ENCODE data around the gene SSBP3.

SSBP3 gene

DNA sequence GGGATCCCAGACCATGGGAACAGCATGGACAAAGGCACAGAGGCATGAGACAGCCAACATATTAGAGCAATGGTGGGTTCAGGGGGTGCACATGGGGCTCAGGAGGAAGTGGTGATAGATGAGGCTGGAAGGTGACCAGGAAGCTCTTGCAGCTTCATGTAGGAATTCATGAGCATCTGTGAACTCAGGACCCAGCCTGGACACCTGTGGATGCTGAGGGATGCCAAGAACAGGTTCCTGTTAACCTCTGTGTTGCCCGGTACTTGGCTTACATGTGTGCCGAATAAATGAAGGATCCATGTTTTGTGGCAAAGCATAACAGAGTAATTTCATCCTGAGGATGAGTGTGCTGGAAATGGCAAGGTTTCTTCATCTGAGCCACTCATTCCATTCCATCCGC lies 9.3 kb upstream of the SSBP3 start:
- Histone ChIP-seq H3K9me3 (replicated peaks in 1 of 11) (no peaks in the 10 kb centered on the region), H4K20me1 (no peaks in the 10 kb centered on the region), H3K9ac (no peak overlapping the region), H3K4me3 (no peak overlapping the region), H3K36me3 (no peaks in the 10 kb centered on the region), H3K4me2 (peak overlapping the region in 3 of 11 experiments; percentile 74 to 84 (median 79); a peak in 4 of 22 replicates), H3K27ac (no peak overlapping the region), H3K4me1 (peaks cover 23 to 75% (median 32%) of the 10 kb centered on the region in 10 experiments), H3K27me3 (no peaks in the 10 kb centered on the region)
- no peak for TF ChIP-seq Cebpa-rat (IDR thresholded peaks at IDR 0.05)

DNA sequence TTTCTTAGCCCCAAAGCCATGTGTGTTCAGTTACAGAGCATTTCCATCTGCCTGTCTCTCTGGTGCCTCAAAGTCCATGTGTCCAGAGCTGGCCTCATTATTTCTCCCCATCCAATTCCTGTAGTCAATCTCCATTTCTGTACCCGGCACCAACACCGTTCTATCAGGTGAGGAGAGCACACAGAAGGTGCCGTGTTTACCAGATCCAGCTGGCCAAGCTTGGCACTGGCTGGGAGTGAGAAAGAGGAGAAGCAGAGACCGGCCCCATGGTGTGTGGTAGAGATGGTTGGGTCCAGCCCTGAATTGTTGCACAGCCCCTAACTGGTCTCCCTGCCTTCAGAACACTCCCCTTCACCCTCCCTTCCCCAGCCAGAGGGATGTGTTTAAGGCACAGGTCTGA lies 7.5 kb upstream of the SSBP3 start:
- H3K4me3 ChIP-seq: no peak overlapping the region
- peak overlapping the region; percentile 2 to 75 (median 62) for H3K4me2 ChIP-seq
- H3K27ac ChIP-seq: peak overlapping the region in 7 of 11 experiments; percentile 4 to 61 (median 43); a peak in 10 of 22 replicates
- H3K9ac ChIP-seq: peak overlapping the region in 1 of 11 experiments; percentile 33; a peak in 1 of 22 replicates
- no peaks in the 10 kb centered on the region for H3K36me3 ChIP-seq
- H3K27me3 ChIP-seq: no peaks in the 10 kb centered on the region
- TF ChIP-seq Cebpa-rat (IDR thresholded peaks at IDR 0.05): no peak
- no peaks in the 10 kb centered on the region for H4K20me1 ChIP-seq
- H3K9me3 ChIP-seq (replicated peaks in 1 of 11): no peaks in the 10 kb centered on the region
- H3K4me1 ChIP-seq: peaks cover 38 to 93% (median 50%) of the 10 kb centered on the region in 10 experiments

DNA sequence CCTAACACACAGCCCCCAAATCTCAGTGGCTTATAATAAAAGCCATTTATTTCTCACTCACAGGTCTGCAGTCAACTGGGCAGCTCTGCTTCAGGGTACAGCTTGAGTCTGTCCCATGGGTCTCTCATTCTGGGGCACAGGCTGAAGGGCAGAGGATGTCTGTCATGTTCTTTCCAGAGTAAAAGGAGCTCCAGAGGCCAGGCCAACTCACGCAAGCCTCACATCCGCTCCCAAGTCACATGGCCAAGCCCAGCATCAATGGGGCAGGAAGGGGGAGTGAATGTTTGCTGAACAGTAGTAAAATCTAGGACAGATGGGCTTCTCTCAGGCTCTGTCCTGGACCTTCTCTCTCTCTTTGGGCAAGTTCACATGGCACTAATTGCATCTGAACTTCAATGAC lies 7.1 kb upstream of the SSBP3 start:
- peak overlapping the region in 3 of 11 experiments; percentile 16 to 43 (median 33); a peak in 3 of 22 replicates for H3K9ac ChIP-seq
- peaks cover 42 to 97% (median 54%) of the 10 kb centered on the region in 10 experiments for H3K4me1 ChIP-seq
- H3K4me3 ChIP-seq: peak overlapping the region in 1 of 10 experiments; percentile 20; a peak in 1 of 20 replicates
- peak overlapping the region in 7 of 11 experiments; percentile 4 to 61 (median 43); a peak in 10 of 22 replicates for H3K27ac ChIP-seq
- H4K20me1 ChIP-seq: no peaks in the 10 kb centered on the region
- H3K4me2 ChIP-seq: peak overlapping the region; percentile 2 to 75 (median 62)
- TF ChIP-seq Cebpa-rat (IDR thresholded peaks at IDR 0.05): no peak
- no peaks in the 10 kb centered on the region for H3K36me3 ChIP-seq
- H3K27me3 ChIP-seq: no peaks in the 10 kb centered on the region
- no peaks in the 10 kb centered on the region for H3K9me3 ChIP-seq (replicated peaks in 1 of 11)

DNA sequence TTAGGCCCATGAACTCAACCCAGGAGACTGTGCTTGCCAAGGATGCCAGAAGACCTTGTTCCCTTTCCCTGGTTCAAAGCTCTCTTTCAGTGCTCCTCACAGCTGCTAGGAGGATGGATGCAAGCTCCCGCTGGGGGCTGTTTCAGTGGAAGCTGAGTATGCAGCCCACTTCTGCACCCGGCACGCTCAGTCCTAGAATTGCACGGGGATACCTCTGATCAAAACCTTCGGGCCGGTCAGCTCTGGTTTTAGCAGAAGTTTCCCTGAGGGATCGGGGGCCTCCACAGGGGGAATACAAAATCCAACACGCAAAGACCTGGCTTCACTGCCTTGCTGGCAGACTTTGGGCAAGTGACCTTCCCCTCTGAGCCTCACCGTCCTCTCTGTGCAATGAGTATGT lies 4.2 kb upstream of the SSBP3 start:
- no peak overlapping the region for H3K9ac ChIP-seq
- peaks cover 42 to 76% (median 50%) of the 10 kb centered on the region in 10 experiments for H3K4me1 ChIP-seq
- TF ChIP-seq Cebpa-rat (IDR thresholded peaks at IDR 0.05): no peak
- H3K4me2 ChIP-seq: peak overlapping the region in 10 of 11 experiments; percentile 88 to 100 (median 98); a peak in 12 of 22 replicates
- H3K27ac ChIP-seq: peak overlapping the region in 3 of 11 experiments; percentile 4 to 91 (median 52); a peak in 4 of 22 replicates
- H3K27me3 ChIP-seq: no peaks in the 10 kb centered on the region
- no peak overlapping the region for H3K4me3 ChIP-seq
- peaks cover 0 to 2% (median under 1%) of the 10 kb centered on the region in 11 experiments; a peak in 9 of 22 replicates for H4K20me1 ChIP-seq
- H3K36me3 ChIP-seq: no peaks in the 10 kb centered on the region
- no peaks in the 10 kb centered on the region for H3K9me3 ChIP-seq (replicated peaks in 1 of 11)

DNA sequence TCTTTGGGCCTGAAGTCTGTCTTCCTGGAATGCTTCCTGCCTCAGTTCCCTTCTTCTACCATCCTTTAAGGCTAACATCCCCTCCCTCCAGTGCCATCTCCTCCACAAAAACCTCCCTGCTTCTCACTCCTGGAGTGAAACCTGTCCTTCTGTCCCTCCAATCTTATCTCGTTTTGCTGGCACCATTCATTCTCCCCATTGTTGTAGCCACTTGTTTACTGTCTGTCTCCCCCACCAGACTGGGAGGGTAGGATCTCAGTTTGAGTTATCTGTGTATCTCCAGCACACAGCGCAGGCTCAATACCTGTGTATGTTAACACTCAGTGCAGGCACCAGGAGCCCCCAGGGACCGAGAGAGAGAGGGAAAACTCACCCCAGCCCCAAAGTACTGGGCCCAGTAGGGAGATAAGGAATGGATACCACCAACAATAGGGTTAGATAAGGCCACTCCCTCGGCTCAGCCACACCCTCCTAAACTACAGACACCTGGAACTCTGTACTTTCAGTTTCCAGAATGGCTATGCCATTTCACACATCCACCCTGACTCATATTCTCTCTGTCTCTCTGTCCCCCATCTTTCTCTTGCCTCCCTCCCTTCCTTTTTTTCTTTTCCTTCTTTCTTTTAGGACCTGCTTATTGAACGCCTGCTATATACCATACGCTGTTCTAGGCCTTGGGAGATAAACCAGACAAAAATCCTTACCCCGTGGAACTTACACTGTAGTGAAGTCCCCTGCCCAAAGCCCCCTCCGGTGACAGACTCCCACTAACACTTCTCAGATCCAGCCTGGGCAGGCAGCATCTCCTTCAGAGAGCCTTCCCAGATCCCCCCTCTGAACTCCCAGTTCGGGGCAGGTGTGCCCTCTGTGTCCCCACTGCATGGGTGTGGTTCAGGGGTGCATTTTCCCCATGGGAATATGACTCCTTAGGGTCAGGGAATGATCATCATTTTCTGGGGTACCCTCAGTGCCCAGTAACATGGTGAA lies 3.3 kb upstream of the SSBP3 start:
- H3K4me3 ChIP-seq: no peak overlapping the region
- H3K27me3 ChIP-seq: no peaks in the 10 kb centered on the region
- peak overlapping the region in 8 of 11 experiments; percentile 52 to 91 (median 76); a peak in 16 of 22 replicates for H3K27ac ChIP-seq
- H3K36me3 ChIP-seq: no peaks in the 10 kb centered on the region
- H3K9ac ChIP-seq: peak overlapping the region in 4 of 11 experiments; percentile 2 to 82 (median 11); a peak in 2 of 22 replicates
- peaks cover 50 to 73% (median 56%) of the 10 kb centered on the region in 10 experiments for H3K4me1 ChIP-seq
- H3K9me3 ChIP-seq (replicated peaks in 1 of 11): no peaks in the 10 kb centered on the region
- TF ChIP-seq Cebpa-rat (IDR thresholded peaks at IDR 0.05): no peak
- H4K20me1 ChIP-seq: peaks cover 5 to 11% (median 8%) of the 10 kb centered on the region in 11 experiments; a peak in 15 of 22 replicates
- peak overlapping the region; percentile 88 to 100 (median 97) for H3K4me2 ChIP-seq

DNA sequence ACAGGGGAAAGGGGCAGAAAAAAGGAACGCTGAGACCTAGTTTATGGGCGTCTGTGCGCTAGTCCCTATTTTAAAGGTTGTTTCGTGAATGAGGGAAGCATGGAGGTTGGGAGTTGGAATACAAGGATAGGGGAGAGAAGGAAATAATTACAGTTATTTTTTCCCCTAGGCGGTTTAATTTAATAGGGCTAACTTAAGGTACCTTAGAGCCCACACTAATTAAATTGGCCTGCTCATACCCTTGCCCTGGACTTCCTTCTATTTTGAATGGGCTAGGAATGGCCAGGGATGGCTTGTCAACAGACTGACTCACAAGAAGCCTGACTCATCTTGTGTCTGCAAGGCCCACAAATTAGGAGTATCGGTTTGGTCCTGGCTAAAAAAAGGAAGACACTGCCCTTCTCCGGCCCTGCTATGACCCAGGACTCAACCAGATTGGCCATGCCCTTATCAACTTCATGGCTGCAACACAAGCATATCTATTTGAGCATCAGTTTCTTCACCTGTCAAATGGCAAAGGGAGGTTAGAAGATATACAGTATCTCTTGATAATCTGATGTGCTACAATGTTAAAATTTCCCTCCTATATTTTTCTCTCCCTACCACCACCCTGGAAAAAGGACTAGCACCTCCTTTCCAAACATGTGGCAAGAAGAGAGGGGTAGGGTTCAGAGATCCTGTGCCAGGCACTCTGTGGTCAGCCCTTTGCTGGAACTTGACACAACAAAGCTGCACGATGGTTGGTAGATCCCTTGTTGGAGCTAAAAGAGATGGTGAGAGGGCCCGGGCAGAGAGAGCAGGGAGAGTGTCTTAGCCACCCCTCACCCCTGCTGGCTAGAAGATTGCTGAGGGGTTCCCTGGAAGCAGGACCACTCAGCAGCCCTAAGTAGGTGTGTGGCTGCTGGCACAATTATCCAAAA lies 2.2 kb upstream of the SSBP3 start:
- Histone ChIP-seq H3K9me3 (replicated peaks in 1 of 11) (no peaks in the 10 kb centered on the region), H4K20me1 (peaks cover 12 to 21% (median 19%) of the 10 kb centered on the region in 11 experiments; a peak in 18 of 22 replicates), H3K27me3 (no peaks in the 10 kb centered on the region), H3K9ac (peak overlapping the region in 10 of 11 experiments; percentile 10 to 84 (median 74); a peak in 17 of 22 replicates), H3K4me2 (peak overlapping the region; percentile 88 to 100 (median 97)), H3K4me1 (peaks cover 50 to 73% (median 57%) of the 10 kb centered on the region in 10 experiments), H3K36me3 (peaks cover 0 to 2% (median 0%) of the 10 kb centered on the region in 11 experiments; a peak in 1 of 22 replicates), H3K4me3 (peak overlapping the region in 7 of 10 experiments; percentile 37 to 76 (median 73); a peak in 8 of 20 replicates), H3K27ac (peak overlapping the region; percentile 5 to 91 (median 76); a peak in 19 of 22 replicates)
- TF ChIP-seq Cebpa-rat (IDR thresholded peaks at IDR 0.05): no peak

DNA sequence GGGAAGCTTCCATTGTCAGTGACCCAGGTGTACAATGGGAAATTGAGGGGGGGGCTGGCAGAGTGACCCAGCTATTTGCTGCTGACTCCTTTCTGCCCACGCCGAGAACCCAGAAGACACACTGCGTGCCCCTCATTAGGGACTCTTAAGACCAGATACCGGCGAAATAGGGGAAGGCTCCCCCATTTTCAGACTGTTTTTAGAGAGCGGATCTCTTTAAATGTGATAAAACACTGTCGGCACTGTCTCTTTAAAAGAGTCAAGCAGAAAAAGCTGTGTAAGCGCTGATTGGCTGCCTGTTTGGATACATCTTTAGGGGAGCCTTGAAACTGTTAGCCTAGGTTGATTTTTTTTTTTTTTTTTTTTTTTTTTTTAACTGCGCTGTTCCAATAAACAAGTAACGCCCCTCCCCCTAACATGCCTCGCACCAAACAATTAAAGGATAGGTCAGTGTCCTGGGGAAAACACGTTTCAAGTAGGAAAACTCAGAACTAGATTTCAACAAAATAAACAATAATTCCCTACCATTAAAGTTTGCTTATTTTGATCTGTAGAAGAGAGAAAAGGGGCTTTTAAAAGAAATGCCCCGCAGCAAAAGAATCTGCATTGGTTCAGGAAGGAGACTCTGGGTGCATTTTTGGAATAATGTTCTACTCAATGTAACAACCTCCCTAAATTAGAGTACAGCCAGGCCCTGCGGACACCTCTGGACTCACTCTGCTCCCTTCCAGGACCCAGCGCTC lies 1.4 kb upstream of the SSBP3 start:
- peak overlapping the region; percentile 61 to 84 (median 81) for H3K9ac ChIP-seq
- peaks cover 20 to 30% (median 27%) of the 10 kb centered on the region in 11 experiments; a peak in 18 of 22 replicates for H4K20me1 ChIP-seq
- H3K27me3 ChIP-seq: no peaks in the 10 kb centered on the region
- H3K4me1 ChIP-seq: peaks cover 52 to 73% (median 57%) of the 10 kb centered on the region in 10 experiments
- no peak for TF ChIP-seq Cebpa-rat (IDR thresholded peaks at IDR 0.05)
- H3K4me3 ChIP-seq: peak overlapping the region; percentile 69 to 84 (median 76)
- peak overlapping the region; percentile 88 to 100 (median 97) for H3K4me2 ChIP-seq
- H3K9me3 ChIP-seq (replicated peaks in 1 of 11): no peaks in the 10 kb centered on the region
- peaks cover 3 to 10% (median 6%) of the 10 kb centered on the region in 11 experiments; a peak in 11 of 22 replicates for H3K36me3 ChIP-seq
- peak overlapping the region; percentile 7 to 91 (median 76); a peak in 19 of 22 replicates for H3K27ac ChIP-seq

All from BLaER1 treated with 17β-estradiol and CSF1 and Interleukin-3, amounts not matched to agents 10 nM and 100 nM (cell line).